Measurements from ENCODE around the gene SLC2A9.

The SLC2A9 gene

GRCh38 chr4:10006601-10007435, 14.5 kb downstream of the SLC2A9 start:
- TF ChIP-seq GATA2 (IDR thresholded peaks at IDR 0.05; ENCODE audit: low read depth, low read length) = no peak
- TF ChIP-seq GATA3 (IDR thresholded peaks at IDR 0.05; ENCODE audit: low read depth, low read length) = no peak

- no peak for TF ChIP-seq GATA2 (IDR thresholded peaks at IDR 0.05; ENCODE audit: low read depth, low read length)
- no peak for TF ChIP-seq GATA3 (IDR thresholded peaks at IDR 0.05; ENCODE audit: low read depth, low read length)
Measured at GRCh38 chr4:10006231-10006600, 15.1 kb downstream of the SLC2A9 start.

GRCh38 chr4:10005632-10006031, 15.7 kb downstream of the SLC2A9 start:
- TF ChIP-seq GATA2 (IDR thresholded peaks at IDR 0.05; ENCODE audit: low read depth, low read length) (no peak), GATA3 (IDR thresholded peaks at IDR 0.05; ENCODE audit: low read depth, low read length) (no peak)

GRCh38 chr4:10003666-10004065, 17.6 kb downstream of the SLC2A9 start:
- TF ChIP-seq GATA2 (IDR thresholded peaks at IDR 0.05; ENCODE audit: low read depth, low read length) (no peak), GATA3 (IDR thresholded peaks at IDR 0.05; ENCODE audit: low read depth, low read length) (no peak)

- TF ChIP-seq GATA2 (IDR thresholded peaks at IDR 0.05; ENCODE audit: low read depth, low read length) (no peak), GATA3 (IDR thresholded peaks at IDR 0.05; ENCODE audit: low read depth, low read length) (no peak)
Measured at GRCh38 chr4:10002278-10002677, 19.0 kb downstream of the SLC2A9 start.

GRCh38 chr4:10001757-10002156, 19.5 kb downstream of the SLC2A9 start:
- TF ChIP-seq GATA3 (IDR thresholded peaks at IDR 0.05; ENCODE audit: low read depth, low read length) (no peak), GATA2 (IDR thresholded peaks at IDR 0.05; ENCODE audit: low read depth, low read length) (no peak)

- TF ChIP-seq GATA2 (IDR thresholded peaks at IDR 0.05; ENCODE audit: low read depth, low read length) (no peak), GATA3 (IDR thresholded peaks at IDR 0.05; ENCODE audit: low read depth, low read length) (no peak)
Measured at GRCh38 chr4:9999956-10000561, 21.2 kb downstream of the SLC2A9 start.

GRCh38 chr4:9997886-9998285, 23.4 kb downstream of the SLC2A9 start:
- TF ChIP-seq GATA2 (IDR thresholded peaks at IDR 0.05; ENCODE audit: low read depth, low read length) (no peak), GATA3 (IDR thresholded peaks at IDR 0.05; ENCODE audit: low read depth, low read length) (no peak)

GRCh38 chr4:9996319-9997110, 24.8 kb downstream of the SLC2A9 start:
- TF ChIP-seq GATA2 (IDR thresholded peaks at IDR 0.05; ENCODE audit: low read depth, low read length) (no peak), GATA3 (IDR thresholded peaks at IDR 0.05; ENCODE audit: low read depth, low read length) (no peak)

- TF ChIP-seq GATA2 (IDR thresholded peaks at IDR 0.05; ENCODE audit: low read depth, low read length) = no peak
- no peak for TF ChIP-seq GATA3 (IDR thresholded peaks at IDR 0.05; ENCODE audit: low read depth, low read length)
Measured at GRCh38 chr4:9994246-9994847, 26.9 kb downstream of the SLC2A9 start.

- TF ChIP-seq GATA3 (IDR thresholded peaks at IDR 0.05; ENCODE audit: low read depth, low read length) (no peak), GATA2 (IDR thresholded peaks at IDR 0.05; ENCODE audit: low read depth, low read length) (no peak)
Measured at GRCh38 chr4:9989918-9990635, 31.2 kb downstream of the SLC2A9 start.

- no peak for TF ChIP-seq GATA3 (IDR thresholded peaks at IDR 0.05; ENCODE audit: low read depth, low read length)
- TF ChIP-seq GATA2 (IDR thresholded peaks at IDR 0.05; ENCODE audit: low read depth, low read length) = no peak
Measured at GRCh38 chr4:9988933-9989332, 32.4 kb downstream of the SLC2A9 start.

- TF ChIP-seq GATA2 (IDR thresholded peaks at IDR 0.05; ENCODE audit: low read depth, low read length) (no peak), GATA3 (IDR thresholded peaks at IDR 0.05; ENCODE audit: low read depth, low read length) (no peak)
Measured at GRCh38 chr4:9988363-9988749, 32.9 kb downstream of the SLC2A9 start.

Data from SH-SY5Y (cell line).